DND-41 (cell line): ENCODE results near the gene GIPC3.

Experiments used
- ATAC-seq: fragments of 200-7000 bp; cut with Tn5 transposase; 3 replicates; pipeline ENCODE4 v1.9.1; 2021; ENCODE audit warnings: low read depth; ENCODE audit not compliant: insufficient read depth
- DNase-seq: peaks from one replicate; pipeline ENCODE4 v3.0.0-alpha.2; 2020
- H2AFZ ChIP-seq: 2 replicates; pipeline ENCODE4 v1.6.0; 2012; ENCODE audit warnings: low read depth, low read length
- H3K27ac ChIP-seq: 2 replicates; pipeline ENCODE4 v1.5.1; 2012; ENCODE audit warnings: low read length, inconsistent platforms
- H3K27me3 ChIP-seq: fragments of 200-600 bp; sonication (generic); 2 replicates; pipeline ENCODE4 v1.6.0; 2012; ENCODE audit warnings: low read length, mild to moderate bottlenecking, inconsistent platforms; ENCODE audit not compliant: insufficient read depth, poor library complexity
- H3K36me3 ChIP-seq: 2 replicates; pipeline ENCODE4 v1.5.1; 2012; ENCODE audit warnings: low read length, inconsistent platforms; ENCODE audit not compliant: insufficient read depth
- H3K4me1 ChIP-seq: 2 replicates; pipeline ENCODE4 v1.5.1; 2012; ENCODE audit warnings: mild to moderate bottlenecking, low read length; ENCODE audit not compliant: insufficient read depth
- H3K4me2 ChIP-seq: 2 replicates; pipeline ENCODE4 v1.6.0; 2012; ENCODE audit warnings: mild to moderate bottlenecking, moderate library complexity, low read length, inconsistent platforms; ENCODE audit not compliant: insufficient read depth
- H3K4me3 ChIP-seq, 2 experiments: fragments of 200-600 bp in 1 of 2; shearing (Covaris generic) in 1 of 2; 2 replicates each; pipeline ENCODE4 v1.5.1; 2012 to 2016; ENCODE audit warnings: inconsistent platforms in 2 of 2, low read length in 2 of 2, mild to moderate bottlenecking in 2 of 2, low read depth in 1 of 2, moderate library complexity in 1 of 2
- H3K79me2 ChIP-seq: 2 replicates; pipeline ENCODE4 v1.6.0; 2012; ENCODE audit warnings: low read length, inconsistent platforms; ENCODE audit not compliant: insufficient read depth
- H3K9ac ChIP-seq: 2 replicates; pipeline ENCODE4 v1.6.0; 2012; ENCODE audit warnings: low read depth, mild to moderate bottlenecking, inconsistent platforms, low read length, moderate library complexity
- H3K9me3 ChIP-seq: 2 replicates; pipeline ENCODE4 v1.5.1; 2012; ENCODE audit warnings: low read length, moderate library complexity, mild to moderate bottlenecking, inconsistent platforms; ENCODE audit not compliant: insufficient read depth, severe bottlenecking
- H4K20me1 ChIP-seq: 2 replicates; pipeline ENCODE4 v1.6.0; 2012; ENCODE audit warnings: low read length; ENCODE audit not compliant: insufficient read depth
- CTCF ChIP-seq: IDR thresholded peaks from 2 replicates; pipeline ENCODE4 v1.5.1; 2012; ENCODE audit warnings: borderline replicate concordance, low read length, moderate library complexity, mild to moderate bottlenecking; ENCODE audit not compliant: poor library complexity, severe bottlenecking; ENCODE audit errors: extremely low read depth
- EZH2 ChIP-seq: IDR thresholded peaks from 3 replicates; pipeline ENCODE4 v1.6.1; 2012; ENCODE audit warnings: borderline replicate concordance, low read depth, mild to moderate bottlenecking, moderate library complexity, low read length, inconsistent platforms; ENCODE audit not compliant: severe bottlenecking

Gene GIPC3

GRCh38 chr19:3611841-3612240, 26.6 kb downstream of the GIPC3 start:
- no peak overlapping the region for H3K9ac ChIP-seq
- no peak overlapping the region for H3K27ac ChIP-seq
- no peak overlapping the region for H3K4me2 ChIP-seq
- no peak overlapping the region for H2AFZ ChIP-seq
- H3K79me2 ChIP-seq: no peaks in the 10 kb centered on the region
- DNase-seq (no peak), ATAC-seq (no peak)
- no peak for TF ChIP-seq EZH2
- H4K20me1 ChIP-seq: no peaks in the 10 kb centered on the region
- peaks cover 37% of the 10 kb centered on the region for H3K36me3 ChIP-seq
- H3K27me3 ChIP-seq: no peaks in the 10 kb centered on the region
- no peak overlapping the region for H3K4me3 ChIP-seq
- no peaks in the 10 kb centered on the region for H3K4me1 ChIP-seq
- H3K9me3 ChIP-seq: no peaks in the 10 kb centered on the region

GRCh38 chr19:3612330-3612729, 27.1 kb downstream of the GIPC3 start:
- H2AFZ ChIP-seq: no peak overlapping the region
- no peak for ATAC-seq
- no peak overlapping the region for H3K9ac ChIP-seq
- H3K36me3 ChIP-seq: peaks cover 39% of the 10 kb centered on the region
- TF ChIP-seq CTCF (no peak), EZH2 (no peak)
- no peak overlapping the region for H3K27ac ChIP-seq
- H3K9me3 ChIP-seq: no peaks in the 10 kb centered on the region
- no peak overlapping the region for H3K4me2 ChIP-seq
- no peaks in the 10 kb centered on the region for H3K27me3 ChIP-seq
- no peak for DNase-seq
- H3K4me3 ChIP-seq: no peak overlapping the region
- no peaks in the 10 kb centered on the region for H3K4me1 ChIP-seq
- no peaks in the 10 kb centered on the region for H3K79me2 ChIP-seq
- H4K20me1 ChIP-seq: no peaks in the 10 kb centered on the region

- Histone ChIP-seq H3K4me3 (no peak overlapping the region), H4K20me1 (no peaks in the 10 kb centered on the region), H3K9me3 (no peaks in the 10 kb centered on the region), H2AFZ (no peak overlapping the region), H3K79me2 (no peaks in the 10 kb centered on the region), H3K4me2 (no peak overlapping the region), H3K27me3 (no peaks in the 10 kb centered on the region), H3K4me1 (no peaks in the 10 kb centered on the region), H3K27ac (no peak overlapping the region), H3K36me3 (peaks cover 45% of the 10 kb centered on the region), H3K9ac (no peak overlapping the region)
- DNase-seq (no peak), ATAC-seq (no peak)
- TF ChIP-seq CTCF (no peak), EZH2 (no peak)
These were observed 27.8 kb downstream of the GIPC3 start for GRCh38 chr19:3612901-3613741.

- H3K27me3 ChIP-seq: no peaks in the 10 kb centered on the region
- peaks cover 2% of the 10 kb centered on the region; the same call in 1 of the 2 replicates for H4K20me1 ChIP-seq
- no peak overlapping the region for H3K27ac ChIP-seq
- DNase-seq (no peak), ATAC-seq (no peak)
- no peak overlapping the region for H3K4me3 ChIP-seq
- peaks cover 54% of the 10 kb centered on the region for H3K36me3 ChIP-seq
- no peak overlapping the region for H3K9ac ChIP-seq
- no peaks in the 10 kb centered on the region for H3K79me2 ChIP-seq
- no peak overlapping the region for H2AFZ ChIP-seq
- TF ChIP-seq CTCF: no peak
- TF ChIP-seq EZH2: no peak
- no peaks in the 10 kb centered on the region for H3K9me3 ChIP-seq
- H3K4me1 ChIP-seq: no peaks in the 10 kb centered on the region
- H3K4me2 ChIP-seq: no peak overlapping the region
These were observed 28.8 kb downstream of the GIPC3 start for GRCh38 chr19:3613818-3614661.
